GOT3 (cell line): ENCODE measurements around the gene MYO1C.
"Not testable (repeated sequence)": the region's sequence is repeated elsewhere in the genome, so short reads cannot be mapped to it uniquely, and the experiment has no call there.

Experiments
- DNase-seq: peaks from one replicate; lab custom pipeline; 2025; ENCODE audit warnings: mixed read lengths; lab: John Stamatoyannopoulos, UW

MYO1C gene, protein sequence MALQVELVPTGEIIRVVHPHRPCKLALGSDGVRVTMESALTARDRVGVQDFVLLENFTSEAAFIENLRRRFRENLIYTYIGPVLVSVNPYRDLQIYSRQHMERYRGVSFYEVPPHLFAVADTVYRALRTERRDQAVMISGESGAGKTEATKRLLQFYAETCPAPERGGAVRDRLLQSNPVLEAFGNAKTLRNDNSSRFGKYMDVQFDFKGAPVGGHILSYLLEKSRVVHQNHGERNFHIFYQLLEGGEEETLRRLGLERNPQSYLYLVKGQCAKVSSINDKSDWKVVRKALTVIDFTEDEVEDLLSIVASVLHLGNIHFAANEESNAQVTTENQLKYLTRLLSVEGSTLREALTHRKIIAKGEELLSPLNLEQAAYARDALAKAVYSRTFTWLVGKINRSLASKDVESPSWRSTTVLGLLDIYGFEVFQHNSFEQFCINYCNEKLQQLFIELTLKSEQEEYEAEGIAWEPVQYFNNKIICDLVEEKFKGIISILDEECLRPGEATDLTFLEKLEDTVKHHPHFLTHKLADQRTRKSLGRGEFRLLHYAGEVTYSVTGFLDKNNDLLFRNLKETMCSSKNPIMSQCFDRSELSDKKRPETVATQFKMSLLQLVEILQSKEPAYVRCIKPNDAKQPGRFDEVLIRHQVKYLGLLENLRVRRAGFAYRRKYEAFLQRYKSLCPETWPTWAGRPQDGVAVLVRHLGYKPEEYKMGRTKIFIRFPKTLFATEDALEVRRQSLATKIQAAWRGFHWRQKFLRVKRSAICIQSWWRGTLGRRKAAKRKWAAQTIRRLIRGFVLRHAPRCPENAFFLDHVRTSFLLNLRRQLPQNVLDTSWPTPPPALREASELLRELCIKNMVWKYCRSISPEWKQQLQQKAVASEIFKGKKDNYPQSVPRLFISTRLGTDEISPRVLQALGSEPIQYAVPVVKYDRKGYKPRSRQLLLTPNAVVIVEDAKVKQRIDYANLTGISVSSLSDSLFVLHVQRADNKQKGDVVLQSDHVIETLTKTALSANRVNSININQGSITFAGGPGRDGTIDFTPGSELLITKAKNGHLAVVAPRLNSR

DNA sequence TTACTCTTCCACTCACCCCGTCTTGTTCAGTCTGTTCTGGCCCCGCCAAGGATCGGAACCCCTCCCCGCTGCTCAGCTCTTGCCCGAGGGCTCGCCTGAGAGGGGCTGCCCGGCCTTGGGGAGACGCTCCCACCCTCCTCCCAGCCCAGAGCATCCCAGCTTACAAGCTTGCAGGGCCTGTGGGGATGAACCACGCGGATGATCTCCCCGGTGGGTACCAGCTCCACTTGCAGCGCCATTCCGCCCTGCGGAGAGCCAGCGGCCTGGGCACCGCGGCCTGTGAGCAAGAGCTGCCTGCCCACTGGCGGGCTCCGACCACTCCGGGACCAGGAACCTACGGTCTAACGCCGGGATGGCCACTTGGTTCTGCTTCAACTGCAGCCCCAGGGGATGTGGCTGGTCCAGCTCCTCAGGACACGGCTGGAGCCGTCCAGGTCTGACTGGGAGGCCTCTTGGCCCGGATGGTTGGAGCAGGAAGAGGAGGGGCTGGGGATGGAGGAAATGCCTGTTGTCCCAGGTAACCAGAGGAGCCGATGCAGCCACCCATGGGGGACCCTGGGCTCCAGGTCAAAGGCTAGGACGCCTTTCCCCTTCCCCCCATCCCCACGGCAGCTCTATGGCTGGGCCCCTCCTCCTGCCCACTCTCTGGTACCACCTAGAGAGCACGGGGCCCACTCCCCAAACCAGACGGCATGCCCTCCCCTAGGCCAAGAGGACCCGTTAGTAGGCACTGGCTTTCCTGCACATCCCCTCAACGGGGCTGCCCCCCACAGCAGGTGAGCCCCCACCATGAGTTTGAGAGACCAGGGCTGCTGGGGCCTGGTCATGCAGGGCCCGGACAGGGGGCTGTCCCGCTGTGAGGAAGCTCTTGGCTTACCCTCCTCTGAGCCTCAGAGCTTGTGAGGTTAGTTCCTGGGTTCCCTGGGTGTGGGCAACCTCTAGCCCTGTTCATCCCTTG is at the start of gene MYO1C:
TSS of gene MYO1C (minus strand) at position 438 of the 958 bp plus-strand sequence. CDS start at position 239, 199 bp downstream.
- DNase-seq: no peak

DNA sequence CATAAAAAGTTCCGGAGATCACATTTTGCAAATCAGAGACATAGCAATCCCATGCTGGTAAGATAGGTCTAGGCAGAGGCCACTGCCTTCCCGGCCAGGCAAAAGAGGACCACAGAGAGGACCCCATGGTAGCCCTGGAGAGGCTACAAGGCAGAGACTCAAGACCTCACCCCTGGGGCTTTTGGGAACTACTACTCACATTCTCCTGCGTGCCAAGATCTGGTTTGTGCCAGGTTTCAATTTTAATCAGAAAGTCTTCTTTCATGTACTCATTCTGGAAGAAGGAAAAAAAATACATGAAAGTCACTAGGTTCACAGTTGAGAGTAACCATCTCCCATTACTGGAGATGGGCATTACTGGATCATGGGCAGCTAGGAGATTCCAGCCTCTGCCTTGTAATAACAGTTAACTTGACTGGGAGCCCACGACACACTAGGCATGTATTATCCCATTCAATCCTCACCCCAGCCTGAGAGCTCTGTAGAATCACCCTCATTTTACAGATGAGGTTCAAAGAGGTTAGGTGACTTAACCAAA is 49.0 kb upstream of the MYO1C start:
- DNase-seq: no peak

DNA sequence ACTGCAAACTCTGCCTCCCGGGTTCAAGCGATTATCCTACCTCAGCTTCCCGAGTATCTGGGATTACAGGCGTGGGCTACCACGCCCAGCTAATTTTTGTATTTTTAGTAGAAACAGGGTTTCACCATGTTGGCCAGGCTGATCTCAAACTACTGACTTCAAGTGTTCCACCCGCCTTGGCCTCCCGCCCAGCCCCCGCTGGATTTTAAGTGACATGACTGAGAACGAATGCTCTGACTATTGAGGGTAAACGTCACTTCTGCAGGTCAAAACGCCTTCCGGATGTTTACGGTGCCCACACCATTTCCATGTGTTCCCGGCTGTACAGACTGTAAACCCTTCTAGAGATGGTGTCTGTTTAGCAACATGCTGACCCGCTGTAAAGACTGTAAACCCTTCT is 47.3 kb upstream of the MYO1C start:
- DNase-seq: no peak

DNA sequence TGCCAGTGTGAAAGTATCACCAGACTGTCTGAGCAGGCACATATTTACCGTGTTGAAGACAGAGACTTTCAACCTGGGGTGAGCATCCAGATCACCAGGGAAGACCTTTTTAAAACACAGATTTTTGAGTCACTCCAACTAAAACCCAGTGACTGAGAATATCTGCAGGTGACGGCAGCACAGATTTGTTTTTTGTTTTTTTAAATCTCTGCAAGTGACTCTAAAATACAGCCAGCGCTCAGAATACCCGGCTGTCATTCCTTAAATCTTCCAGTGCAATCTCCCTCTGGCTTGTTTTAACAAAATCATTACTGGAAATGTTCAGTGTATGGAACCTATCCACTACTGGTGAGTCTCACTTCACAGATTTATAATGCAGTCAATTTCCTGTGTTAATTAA is 43.3 kb upstream of the MYO1C start:
- DNase-seq: no peak

DNA sequence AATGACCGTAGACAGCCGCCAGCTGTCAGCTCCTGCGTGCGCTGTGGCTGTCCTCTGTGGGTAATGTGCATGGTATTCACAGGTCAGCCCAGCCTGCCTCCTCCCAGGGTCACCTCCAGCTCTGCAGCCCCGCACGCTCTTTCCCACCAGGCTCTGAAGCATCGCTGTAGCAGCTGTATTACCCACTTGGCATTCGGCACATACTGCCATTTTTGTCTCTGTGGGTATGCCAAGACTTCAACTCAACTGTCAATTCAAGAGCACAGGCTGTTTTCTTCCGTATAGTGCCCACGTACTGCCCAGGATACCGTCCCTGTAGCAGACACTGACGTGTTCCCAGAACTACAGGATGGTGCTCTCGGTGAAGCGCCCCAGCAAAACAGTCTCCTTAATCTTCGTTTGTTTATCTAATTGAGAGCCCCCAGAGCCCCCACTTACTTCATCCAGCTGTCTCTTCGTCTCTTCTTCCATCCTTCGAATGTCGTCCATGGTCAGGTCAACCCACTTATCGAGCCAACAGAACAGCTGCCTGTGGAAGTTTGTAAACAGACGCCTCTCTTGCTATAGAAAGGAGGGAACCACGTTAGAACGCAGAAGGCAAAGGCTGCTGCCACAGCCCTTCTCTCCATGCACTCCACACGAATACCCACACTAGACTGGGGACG is 41.3 kb upstream of the MYO1C start:
- DNase-seq: no peak

- DNase-seq: no peak
Observed at GRCh38 chr17:1532836-1533602, 40.5 kb upstream of the MYO1C start.

GRCh38 chr17:1529863-1530262 is 37.4 kb upstream of the MYO1C start:
- no peak for DNase-seq

GRCh38 chr17:1526876-1527275 is 34.4 kb upstream of the MYO1C start:
- not testable (repeated sequence) for DNase-seq

- no peak for DNase-seq
Observed at GRCh38 chr17:1522626-1523025, 30.1 kb upstream of the MYO1C start.

DNA sequence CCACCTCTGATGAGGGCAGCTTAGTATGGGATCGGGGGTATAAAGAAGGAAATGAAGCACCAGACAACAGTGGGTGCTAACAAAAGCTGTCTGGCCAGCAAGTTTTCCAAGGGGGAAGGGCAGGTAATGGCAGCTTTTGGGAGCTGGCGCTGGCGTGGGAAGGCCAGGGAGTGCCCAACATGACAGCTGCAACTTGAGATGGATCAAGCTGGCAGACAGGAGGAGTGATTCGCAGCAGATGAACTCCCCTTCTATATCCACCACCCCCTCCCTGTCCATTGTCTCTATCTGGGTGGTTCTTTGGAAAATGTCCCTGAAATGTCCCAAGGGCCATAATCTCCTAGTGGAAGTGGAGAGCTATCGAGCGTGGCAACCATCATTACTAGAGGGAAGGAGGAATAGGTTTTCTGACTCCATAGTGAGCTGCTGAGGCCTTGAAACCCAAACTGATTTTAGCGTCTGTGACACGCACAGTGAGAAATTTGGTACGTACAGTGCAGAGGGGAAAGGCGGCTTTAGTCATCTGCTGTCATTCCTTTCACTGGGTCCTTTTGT is 28.7 kb upstream of the MYO1C start:
- no peak for DNase-seq

DNA sequence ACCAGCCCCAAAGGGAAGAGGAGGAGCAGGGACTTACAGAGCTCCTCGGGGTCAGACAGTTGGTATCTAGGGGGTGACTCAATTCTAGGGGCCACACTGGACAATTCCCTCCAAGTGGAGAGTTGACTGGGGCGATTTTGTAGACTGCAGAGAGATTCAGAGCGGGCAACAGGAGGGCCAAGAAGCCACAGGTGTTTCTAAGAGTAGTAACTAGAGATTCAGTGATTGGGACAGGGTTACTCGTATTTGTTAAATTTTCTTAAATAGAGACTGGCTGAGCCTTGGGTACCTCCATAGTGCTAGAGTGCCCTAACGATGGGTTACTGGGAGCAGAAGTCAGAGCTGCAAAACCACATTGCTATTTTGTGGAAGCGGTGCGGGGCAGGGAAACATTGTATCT is 27.2 kb upstream of the MYO1C start:
- DNase-seq: no peak

DNA sequence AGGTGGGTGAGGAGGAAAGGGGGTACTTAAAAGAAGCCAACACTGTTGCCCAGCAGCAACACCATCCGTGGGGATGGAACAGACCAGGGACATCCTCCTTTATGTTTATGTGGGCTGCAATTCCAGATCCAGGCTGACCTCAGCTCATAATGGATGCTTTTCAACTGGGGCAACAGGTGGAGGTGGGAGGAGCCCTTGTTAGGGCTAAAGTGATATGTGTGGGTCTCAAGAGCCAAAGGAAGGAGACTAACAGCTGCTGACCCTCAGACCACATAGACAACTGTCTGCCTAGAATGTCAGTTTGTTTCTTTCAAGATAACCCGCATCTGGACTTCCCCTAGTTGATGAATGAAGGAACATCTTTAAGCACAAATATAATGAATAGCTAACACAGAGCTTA is 25.9 kb upstream of the MYO1C start:
- DNase-seq: no peak

DNA sequence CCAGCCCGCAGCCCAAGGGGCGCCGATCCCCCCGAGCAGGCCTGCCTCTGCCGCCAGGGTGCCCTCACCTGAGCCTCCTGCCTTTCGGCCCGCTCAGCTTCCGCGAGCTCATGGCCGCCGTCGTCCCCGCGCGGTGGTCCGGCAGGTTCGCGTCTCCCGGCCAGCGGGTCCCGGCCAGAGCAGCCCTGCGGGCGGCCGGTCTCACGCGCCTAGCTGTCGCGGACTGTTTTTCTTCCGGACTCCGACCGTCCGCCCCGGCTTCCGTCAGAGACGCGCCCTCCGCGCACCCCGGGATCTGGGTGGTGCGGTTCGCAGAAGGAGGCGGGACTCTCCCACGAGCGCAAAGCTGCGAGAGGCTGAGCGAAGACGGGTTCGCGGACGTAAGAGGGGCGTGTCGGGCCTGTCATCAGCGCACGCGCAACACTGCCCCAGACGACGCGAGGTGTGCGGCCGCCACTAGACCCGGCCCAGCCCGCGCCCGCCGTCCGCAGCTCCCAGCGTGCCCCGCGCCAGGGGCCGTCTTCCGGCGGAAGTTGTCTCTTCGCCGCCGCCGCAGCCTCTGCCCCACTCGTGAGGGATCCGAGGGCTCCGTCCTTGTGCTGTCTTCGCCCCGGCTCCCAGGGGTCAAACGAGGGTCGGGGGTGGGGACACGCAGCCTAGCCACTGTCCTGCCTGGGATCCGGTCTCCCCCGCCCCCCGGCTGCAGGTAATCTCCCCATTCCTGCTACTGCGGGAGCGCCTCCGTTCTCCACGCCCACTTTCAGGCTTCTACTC is 24.1 kb upstream of the MYO1C start, which contains the start of gene INPP5K:
TSS of gene INPP5K (minus strand) at position 225 of the 774 bp plus-strand sequence. CDS start at position 112, 113 bp downstream.
- peak; percentile 93 for DNase-seq

- no peak for DNase-seq
Observed at GRCh38 chr17:1515640-1516387, 23.3 kb upstream of the MYO1C start.

- no peak for DNase-seq
Observed at GRCh38 chr17:1512351-1512750, 19.9 kb upstream of the MYO1C start.

- DNase-seq: no peak
Observed at GRCh38 chr17:1511756-1512321, 19.4 kb upstream of the MYO1C start.

- DNase-seq: no peak
Observed at GRCh38 chr17:1511290-1511689, 18.8 kb upstream of the MYO1C start.
